GM19455 (cell line): ENCODE data around the gene CYP27C1.
"Not testable (repeated sequence)": the region's sequence is repeated elsewhere in the genome, so short reads cannot be mapped to it uniquely, and the experiment has no call there.

Experiments used
- ATAC-seq: cut with Tn5 transposase; IDR thresholded peaks from one replicate; pipeline ENCODE4 v1.9.1; 2021; ENCODE audit not compliant: unreplicated experiment

The CYP27C1 gene

GRCh38 chr2:127175041-127175721 lies 44.9 kb downstream of the CYP27C1 start:
- no peak for ATAC-seq

- ATAC-seq, result no peak
Observed at GRCh38 chr2:127174640-127175039, 45.5 kb downstream of the CYP27C1 start.

- no peak for ATAC-seq
Observed at GRCh38 chr2:127174136-127174535, 46.0 kb downstream of the CYP27C1 start.

- no peak for ATAC-seq
Observed at GRCh38 chr2:127173057-127173456, 47.0 kb downstream of the CYP27C1 start.

GRCh38 chr2:127172306-127172705 lies 47.8 kb downstream of the CYP27C1 start:
- no peak for ATAC-seq

- ATAC-seq, result no peak
Observed at GRCh38 chr2:127170452-127171197, 49.5 kb downstream of the CYP27C1 start.

GRCh38 chr2:127170021-127170420 lies 50.1 kb downstream of the CYP27C1 start:
- no peak for ATAC-seq

GRCh38 chr2:127169066-127169660 lies 50.9 kb downstream of the CYP27C1 start:
- ATAC-seq, result no peak

- no peak for ATAC-seq
Observed at GRCh38 chr2:127166231-127166860, 53.8 kb downstream of the CYP27C1 start.

GRCh38 chr2:127165539-127165935 lies 54.6 kb downstream of the CYP27C1 start:
- ATAC-seq, result no peak

GRCh38 chr2:127164761-127165538 lies 55.1 kb downstream of the CYP27C1 start:
- ATAC-seq, result no peak

GRCh38 chr2:127163921-127164320 lies 56.2 kb downstream of the CYP27C1 start:
- ATAC-seq, result no peak

- ATAC-seq, result not testable (repeated sequence)
Observed at GRCh38 chr2:127163090-127163406, 57.1 kb downstream of the CYP27C1 start.

GRCh38 chr2:127162261-127163089 lies 57.6 kb downstream of the CYP27C1 start:
- ATAC-seq, result no peak

GRCh38 chr2:127161176-127162136 lies 58.6 kb downstream of the CYP27C1 start:
- ATAC-seq, result no peak

GRCh38 chr2:127160676-127161075 lies 59.4 kb downstream of the CYP27C1 start:
- ATAC-seq, result no peak

GRCh38 chr2:127159543-127159942 lies 60.6 kb downstream of the CYP27C1 start:
- ATAC-seq, result no peak

- no peak for ATAC-seq
Observed at GRCh38 chr2:127158614-127159290, 61.3 kb downstream of the CYP27C1 start.
